HepG2 (cell line): Measurements from ENCODE around the gene BPIFA1. TPM values are rescaled to one million over a fixed set of nuclear protein-coding genes. Genes with fewer than 3 reads are reported as not detected.
A peak's percentile ranks its signal among the peaks of the same experiment; 100 is the strongest.

Source experiments
- CHD4 ChIP-seq: fragments of 200-600 bp; sonication (generic); IDR thresholded peaks from 2 replicates; pipeline ENCODE4 v1.7.0; 2017; ENCODE audit warnings: mild to moderate bottlenecking, low read length, borderline replicate concordance
- FOXK1 ChIP-seq: sonication (generic); formaldehyde crosslinking; IDR thresholded peaks from 2 replicates; pipeline ENCODE4 v1.4.0; 2020; ENCODE audit warnings: low read depth, missing genetic modification reagents, borderline replicate concordance
- GLMP ChIP-seq: sonication (generic); formaldehyde crosslinking; IDR thresholded peaks from 2 replicates; pipeline ENCODE4 v1.9.0; 2021; ENCODE audit warnings: missing genetic modification reagents, mild to moderate bottlenecking, borderline replicate concordance
- HMG20A ChIP-seq: IDR thresholded peaks from 2 replicates; pipeline ENCODE4 v1.6.1; 2016; ENCODE audit warnings: borderline replicate concordance
- KDM3A ChIP-seq: IDR thresholded peaks from 2 replicates; pipeline ENCODE4 v1.6.1; 2018; ENCODE audit warnings: low read depth, missing compliant biosample characterization
- NFIC ChIP-seq: IDR thresholded peaks from 2 replicates; pipeline ENCODE4 v1.6.1; 2012; ENCODE audit warnings: mild to moderate bottlenecking, low read length, inconsistent platforms
- PBX2 ChIP-seq: IDR thresholded peaks from 2 replicates; pipeline ENCODE4 v1.6.1; 2016; ENCODE audit warnings: control low read depth
- RORA ChIP-seq: sonication (generic); formaldehyde crosslinking; IDR thresholded peaks from 2 replicates; pipeline ENCODE4 v1.5.0; 2020; ENCODE audit warnings: mild to moderate bottlenecking, missing genetic modification reagents, moderate library complexity
- SUZ12 ChIP-seq: fragments of 150-350 bp; IDR thresholded peaks from 2 replicates; pipeline ENCODE4 v1.6.1; 2014; ENCODE audit warnings: low read depth, low read length
- TAF1 ChIP-seq: sonication (generic); formaldehyde crosslinking; IDR thresholded peaks from 2 replicates; pipeline ENCODE4 v1.4.0; 2020; ENCODE audit warnings: missing genetic modification reagents
- TFE3 ChIP-seq: IDR thresholded peaks from 2 replicates; pipeline ENCODE4 v1.6.1; 2016
- ZNF225 ChIP-seq: sonication (generic); formaldehyde crosslinking; IDR thresholded peaks from 2 replicates; pipeline ENCODE4 v1.4.0; 2020; ENCODE audit warnings: mild to moderate bottlenecking, missing genetic modification reagents
- ZNF280D ChIP-seq: sonication (generic); formaldehyde crosslinking; IDR thresholded peaks from 2 replicates; pipeline ENCODE4 v1.5.1; 2020; ENCODE audit warnings: mild to moderate bottlenecking, missing genetic modification reagents
- ZNF3 ChIP-seq: IDR thresholded peaks from 2 replicates; pipeline ENCODE4 v1.7.0; 2017; ENCODE audit warnings: inconsistent platforms
- ZNF512B ChIP-seq: sonication (generic); formaldehyde crosslinking; IDR thresholded peaks from 2 replicates; pipeline ENCODE4 v1.5.1; 2020; ENCODE audit warnings: missing genetic modification reagents, mild to moderate bottlenecking, borderline replicate concordance
- ZNF543 ChIP-seq: sonication (generic); formaldehyde crosslinking; IDR thresholded peaks from 2 replicates; pipeline ENCODE4 v1.4.0; 2020; ENCODE audit warnings: mild to moderate bottlenecking, missing genetic modification reagents
- ZNF564 ChIP-seq: sonication (generic); formaldehyde crosslinking; IDR thresholded peaks from 2 replicates; pipeline ENCODE4 v1.8.1; 2023; ENCODE audit warnings: mild to moderate bottlenecking, missing genetic modification reagents
- ZNF629 ChIP-seq: sonication (generic); formaldehyde crosslinking; conservative IDR thresholded peaks from 2 replicates; pipeline ENCODE4 v1.5.0; 2020; ENCODE audit warnings: missing genetic modification reagents
- ZNF709 ChIP-seq: sonication (generic); formaldehyde crosslinking; IDR thresholded peaks from 2 replicates; pipeline ENCODE4 v1.5.0; 2020; ENCODE audit warnings: mild to moderate bottlenecking, missing genetic modification reagents
- polyA plus RNA-seq, 8 experiments: library from polyadenylated mRNA; depleted of rRNA in 3 of 8; stranded (reverse) in 7 of 8; unstranded in 1 of 8; fragments of >200 nt; fragmentation: Illumina TruSeq in 4 of 8; extraction: Trizol in 4 of 8; gene quantifications; 2 replicates each; pipeline versions ENCODE4 v1.2.1 to v1.2.3, GENCODE V29; 2011 to 2016; ENCODE audit warnings: low read depth in 4 of 8, missing spikeins in 1 of 8, mixed read lengths in 1 of 8; ENCODE audit not compliant: insufficient read depth in 1 of 8
- total RNA-seq, 5 experiments: library from RNA; depleted of rRNA; stranded (reverse); fragments of >200 nt; fragmentation: Illumina TruSeq; extraction: Trizol; gene quantifications; 2 replicates each; pipeline ENCODE4 v1.2.3, GENCODE V29; 2016; ENCODE audit warnings: low read depth in 1 of 5

Gene BPIFA1
- total and polyA plus RNA-seq, 2 of the 13 experiments (the other 11 are each of a cell fraction or from before 2014, with no cell fraction given): not detected

GRCh38 chr20:33279261-33279910 is 43.6 kb downstream of the BPIFA1 start (continued):
- TF ChIP-seq KDM3A (CRISPR knock-in tag) (no peak), RORA (CRISPR knock-in tag) (no peak), TFE3 (no peak), ZNF3 (CRISPR knock-in tag) (0 out of 2 replicates have a peak, but pooled peaks have one; percentile 32), FOXK1 (CRISPR knock-in tag) (0 out of 2 replicates have a peak, but pooled peaks have one; percentile 8), TAF1 (CRISPR knock-in tag) (no peak), ZNF512B (CRISPR knock-in tag) (no peak), SUZ12 (no peak), ZNF225 (CRISPR knock-in tag) (no peak), ZNF709 (CRISPR knock-in tag) (0 out of 2 replicates have a peak, but pooled peaks have one; percentile 9), ZNF280D (CRISPR knock-in tag) (no peak), CHD4 (peak; percentile 75; the same call in 1 of the 2 replicates), PBX2 (CRISPR knock-in tag) (no peak), HMG20A (CRISPR knock-in tag) (no peak), ZNF629 (CRISPR knock-in tag) (peak; percentile 92), NFIC (no peak), ZNF543 (CRISPR knock-in tag) (no peak), ZNF564 (CRISPR knock-in tag) (no peak), GLMP (CRISPR knock-in tag) (0 out of 2 replicates have a peak, but pooled peaks have one; percentile 45)
